Peyer's patch (tissue), 4 donors: Measurements from ENCODE around the gene TLCD3B. TPM values are rescaled to one million over a fixed set of nuclear protein-coding genes. Genes with fewer than 3 reads are reported as not detected.
A peak's percentile ranks its signal among the peaks of the same experiment; 100 is the strongest.

Experiments used
- DNase-seq, 3 donors: peaks; one replicate each; pipeline ENCODE4 v3.0.0-alpha.2; 2017 to 2019
- H3K27ac ChIP-seq, 4 donors: fragments of 200-600 bp; sonication (generic); one replicate each; pipeline ENCODE4 v1.5.1; 2016 to 2019
- H3K27me3 ChIP-seq, 2 donors: fragments of 200-600 bp; sonication (generic); one replicate each; pipeline ENCODE4 v1.5.1; 2019
- H3K36me3 ChIP-seq, 3 donors: fragments of 200-600 bp; sonication (generic); one replicate each; pipeline ENCODE4 v1.5.1; 2016 to 2019
- H3K4me1 ChIP-seq, 4 donors: fragments of 200-600 bp; sonication (generic); one replicate each; pipeline ENCODE4 v1.5.1; 2016 to 2019
- H3K4me3 ChIP-seq, 4 donors: fragments of 200-600 bp; sonication (generic); 1 replicate in 3 of 4; 2 replicates in 1 of 4; pipeline ENCODE4 v1.5.1; 2016 to 2019; ENCODE audit warnings: mild to moderate bottlenecking in 1 of 4
- H3K9me3 ChIP-seq, 4 donors: fragments of 200-600 bp; sonication (generic); one replicate each; pipeline ENCODE4 v1.5.1; 2016 to 2019; ENCODE audit warnings: mild to moderate bottlenecking in 1 of 4
- POLR2A ChIP-seq, 2 donors: fragments of 450-650 bp; IDR thresholded peaks; one replicate each; pipeline ENCODE4 v1.5.1; 2017; ENCODE audit warnings: antibody characterized with exemption in 2 of 2, mild to moderate bottlenecking in 2 of 2, moderate library complexity in 2 of 2
- total RNA-seq, 4 donors: library from RNA; depleted of rRNA; stranded (reverse); fragments of >200 nt; gene quantifications; one replicate each; pipeline ENCODE4 v1.1.0, GENCODE V29; 2016
- TF ChIP-seq, protein P1 (sequence below), 6 experiments: fragments of 450-650 bp in 4 of 6; fragments of 200-600 bp in 2 of 6; sonication (generic) in 1 of 6; IDR thresholded peaks; one replicate each; pipeline ENCODE4 v1.5.1; 2017 to 2019; ENCODE audit warnings: antibody characterized with exemption in 6 of 6, mild to moderate bottlenecking in 3 of 6, moderate library complexity in 1 of 6

TLCD3B gene, protein sequence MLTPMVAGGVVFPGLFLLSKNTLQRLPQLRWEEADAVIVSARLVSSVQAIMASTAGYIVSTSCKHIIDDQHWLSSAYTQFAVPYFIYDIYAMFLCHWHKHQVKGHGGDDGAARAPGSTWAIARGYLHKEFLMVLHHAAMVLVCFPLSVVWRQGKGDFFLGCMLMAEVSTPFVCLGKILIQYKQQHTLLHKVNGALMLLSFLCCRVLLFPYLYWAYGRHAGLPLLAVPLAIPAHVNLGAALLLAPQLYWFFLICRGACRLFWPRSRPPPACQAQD
- total RNA-seq, result not detected

- peaks cover 0 to 8% (median 3%) of the 10 kb centered on the region in 4 donors for H3K4me1 ChIP-seq
- no peak for DNase-seq
- no peak for TF ChIP-seq POLR2A (IDR thresholded peaks at IDR 0.05)
- TF ChIP-seq, protein P1, sequence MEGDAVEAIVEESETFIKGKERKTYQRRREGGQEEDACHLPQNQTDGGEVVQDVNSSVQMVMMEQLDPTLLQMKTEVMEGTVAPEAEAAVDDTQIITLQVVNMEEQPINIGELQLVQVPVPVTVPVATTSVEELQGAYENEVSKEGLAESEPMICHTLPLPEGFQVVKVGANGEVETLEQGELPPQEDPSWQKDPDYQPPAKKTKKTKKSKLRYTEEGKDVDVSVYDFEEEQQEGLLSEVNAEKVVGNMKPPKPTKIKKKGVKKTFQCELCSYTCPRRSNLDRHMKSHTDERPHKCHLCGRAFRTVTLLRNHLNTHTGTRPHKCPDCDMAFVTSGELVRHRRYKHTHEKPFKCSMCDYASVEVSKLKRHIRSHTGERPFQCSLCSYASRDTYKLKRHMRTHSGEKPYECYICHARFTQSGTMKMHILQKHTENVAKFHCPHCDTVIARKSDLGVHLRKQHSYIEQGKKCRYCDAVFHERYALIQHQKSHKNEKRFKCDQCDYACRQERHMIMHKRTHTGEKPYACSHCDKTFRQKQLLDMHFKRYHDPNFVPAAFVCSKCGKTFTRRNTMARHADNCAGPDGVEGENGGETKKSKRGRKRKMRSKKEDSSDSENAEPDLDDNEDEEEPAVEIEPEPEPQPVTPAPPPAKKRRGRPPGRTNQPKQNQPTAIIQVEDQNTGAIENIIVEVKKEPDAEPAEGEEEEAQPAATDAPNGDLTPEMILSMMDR (IDR thresholded peaks at IDR 0.05), result no peak
- no peaks in the 10 kb centered on the region for H3K36me3 ChIP-seq
- peaks cover 0 to 29% of the 10 kb centered on the region in 2 donors for H3K27me3 ChIP-seq
- H3K9me3 ChIP-seq, result no peaks in the 10 kb centered on the region
- no peak within 1 kb of the TSS for H3K27ac ChIP-seq
- H3K4me3 ChIP-seq, result peak within 1 kb of the TSS in 2 of 4 donors; percentile 8 to 21
These were observed at the start of gene TLCD3B for GRCh38 chr16:30030841-30031413. Gene TLCD3B, minus strand, starts transcription at chr16:30031271. Its CDS starts 744 bp downstream, at chr16:30030527.

DNA sequence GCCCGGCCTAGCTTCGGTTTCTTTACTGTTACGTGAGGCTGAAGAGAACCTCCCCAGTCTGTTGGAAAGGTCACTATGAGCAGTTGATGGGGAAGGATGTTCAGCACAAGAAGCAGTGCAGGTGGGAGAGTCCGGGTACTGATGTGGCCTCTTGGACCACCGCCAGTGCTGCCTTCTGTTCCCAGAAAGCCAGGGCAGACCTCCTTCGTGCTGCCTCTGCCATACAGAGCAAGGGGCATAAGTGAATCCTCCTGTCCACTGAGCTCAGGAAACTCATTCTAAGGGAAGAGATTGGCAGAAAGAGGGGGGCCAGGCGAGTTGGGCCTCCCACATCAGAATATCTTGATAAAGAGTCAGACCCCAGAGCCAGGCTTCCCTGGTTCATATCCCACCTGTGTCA, 48.4 kb upstream of the TLCD3B start:
- Histone ChIP-seq H3K4me3 (no peak overlapping the region), H3K27me3 (no peaks in the 10 kb centered on the region), H3K27ac (no peak overlapping the region), H3K9me3 (no peaks in the 10 kb centered on the region), H3K36me3 (peaks cover 0 to 64% (median 0%) of the 10 kb centered on the region in 3 donors), H3K4me1 (peaks cover 0 to 29% (median 4%) of the 10 kb centered on the region in 4 donors)
- no peak for DNase-seq
- TF ChIP-seq, protein P1 (IDR thresholded peaks at IDR 0.05), result no peak
- TF ChIP-seq POLR2A (IDR thresholded peaks at IDR 0.05), result no peak

GRCh38 chr16:30078744-30079143, 47.7 kb upstream of the TLCD3B start:
- TF ChIP-seq POLR2A (IDR thresholded peaks at IDR 0.05), result no peak
- TF ChIP-seq, protein P1 (IDR thresholded peaks at IDR 0.05), result no peak
- Histone ChIP-seq H3K4me1 (peaks cover 0 to 29% (median 4%) of the 10 kb centered on the region in 4 donors), H3K9me3 (no peaks in the 10 kb centered on the region), H3K36me3 (peaks cover 0 to 56% (median 0%) of the 10 kb centered on the region in 3 donors), H3K27me3 (no peaks in the 10 kb centered on the region), H3K4me3 (no peak overlapping the region), H3K27ac (no peak overlapping the region)
- DNase-seq, result no peak

DNA sequence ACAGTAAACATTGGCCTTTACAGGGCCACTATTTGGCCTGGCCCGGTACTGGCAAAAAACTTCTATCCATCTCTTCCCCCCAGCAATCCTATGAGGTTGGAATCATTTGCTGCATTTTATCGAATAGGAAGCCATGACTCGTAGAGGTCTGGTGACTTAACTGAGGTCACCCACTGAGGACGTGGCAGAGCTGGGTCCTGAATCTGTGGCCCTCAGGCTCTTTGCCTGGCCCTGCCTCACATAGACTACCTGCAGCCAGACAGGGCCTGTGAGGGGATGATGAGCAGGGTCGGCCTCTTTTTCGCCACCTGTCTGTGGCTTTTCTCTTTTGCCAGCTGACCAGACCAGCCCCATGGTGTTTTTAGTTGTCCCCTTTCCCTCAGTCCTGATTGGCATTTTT, 46.6 kb upstream of the TLCD3B start:
- peaks cover 0 to 51% (median 0%) of the 10 kb centered on the region in 3 donors for H3K36me3 ChIP-seq
- peaks cover 0 to 29% (median 4%) of the 10 kb centered on the region in 4 donors for H3K4me1 ChIP-seq
- H3K27me3 ChIP-seq, result no peaks in the 10 kb centered on the region
- H3K4me3 ChIP-seq, result peak overlapping the region in 1 of 4 donors; percentile 80
- H3K9me3 ChIP-seq, result no peaks in the 10 kb centered on the region
- no peak for DNase-seq
- H3K27ac ChIP-seq, result no peak overlapping the region
- TF ChIP-seq, protein P1 (IDR thresholded peaks at IDR 0.05), result no peak
- no peak for TF ChIP-seq POLR2A (IDR thresholded peaks at IDR 0.05)

DNA sequence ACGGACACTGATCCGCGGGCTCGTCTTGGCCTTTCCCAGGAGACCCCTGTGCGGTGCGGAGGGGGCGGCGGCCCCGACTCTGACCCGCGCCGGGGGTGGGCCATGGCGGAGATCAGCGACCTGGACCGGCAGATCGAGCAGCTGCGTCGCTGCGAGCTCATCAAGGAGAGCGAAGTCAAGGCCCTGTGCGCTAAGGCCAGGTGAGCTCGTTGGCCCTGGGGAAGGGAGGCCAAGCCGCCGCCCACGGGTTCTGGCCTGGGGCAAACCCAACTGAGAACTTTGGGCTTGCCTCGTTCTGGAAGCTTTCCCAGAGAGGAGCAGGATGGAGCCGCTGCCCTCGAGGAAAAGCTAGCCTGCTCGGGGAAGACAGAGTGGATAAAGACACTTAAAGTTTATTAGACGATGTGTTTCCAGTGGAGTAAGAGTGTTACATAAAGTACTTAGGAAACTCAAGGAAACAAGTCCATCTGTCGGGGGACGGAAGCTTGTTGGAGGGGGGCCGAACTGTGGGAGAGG, 45.3 kb upstream of the TLCD3B start:
- no peaks in the 10 kb centered on the region for H3K27me3 ChIP-seq
- H3K36me3 ChIP-seq, result peaks cover 0 to 51% (median 0%) of the 10 kb centered on the region in 3 donors
- peak overlapping the region; percentile 69 to 95 (median 88) for H3K4me3 ChIP-seq
- no peaks in the 10 kb centered on the region for H3K9me3 ChIP-seq
- peak overlapping the region; percentile 88 to 93 (median 88) for H3K27ac ChIP-seq
- H3K4me1 ChIP-seq, result peaks cover 0 to 29% (median 4%) of the 10 kb centered on the region in 4 donors
- peak in 1 of 3 donors; percentile 63 for DNase-seq
- TF ChIP-seq POLR2A (IDR thresholded peaks at IDR 0.05), result no peak
- TF ChIP-seq, protein P1 (IDR thresholded peaks at IDR 0.05), result no peak
